H9 (cell line): ENCODE results near the gene DCP1A. TPM values are rescaled to one million over a fixed set of nuclear protein-coding genes. Genes with fewer than 3 reads are reported as not detected.
"Not testable (repeated sequence)": the region's sequence is repeated elsewhere in the genome, so short reads cannot be mapped to it uniquely, and the experiment has no call there.

Experiments
- DNase-seq: peaks from one replicate; pipeline ENCODE4 v3.0.0-alpha.2; 2017
- H2AFZ ChIP-seq: one replicate; pipeline ENCODE4 v1.6.1; 2013; ENCODE audit warnings: mild to moderate bottlenecking, low read length, control low read depth, moderate library complexity
- H2AK5ac ChIP-seq: 2 replicates; pipeline ENCODE4 v1.6.1; 2013; ENCODE audit warnings: low read length, control low read depth, mixed read lengths; ENCODE audit not compliant: insufficient read length
- H2BK120ac ChIP-seq: one replicate; pipeline ENCODE4 v1.6.1; 2013; ENCODE audit warnings: low read depth, mild to moderate bottlenecking, low read length, control low read depth, inconsistent platforms; ENCODE audit not compliant: poor library complexity, severe bottlenecking
- H2BK12ac ChIP-seq: 2 replicates; pipeline ENCODE4 v1.6.1; 2013; ENCODE audit warnings: low read length, control low read depth, mixed read lengths, low read depth; ENCODE audit not compliant: insufficient read length
- H2BK15ac ChIP-seq: 2 replicates; pipeline ENCODE4 v1.6.1; 2013; ENCODE audit warnings: low read depth, low read length, control low read depth
- H2BK20ac ChIP-seq: one replicate; pipeline ENCODE4 v1.6.1; 2013; ENCODE audit warnings: low read depth, mild to moderate bottlenecking, low read length, control low read depth, inconsistent platforms; ENCODE audit not compliant: poor library complexity, severe bottlenecking
- H2BK5ac ChIP-seq: 2 replicates; pipeline ENCODE4 v1.6.1; 2013; ENCODE audit warnings: low read length, control low read depth, mixed read lengths; ENCODE audit not compliant: insufficient read length
- H3K14ac ChIP-seq: 2 replicates; pipeline ENCODE4 v1.6.1; 2013; ENCODE audit warnings: low read length, control low read depth; ENCODE audit not compliant: insufficient read depth
- H3K18ac ChIP-seq: 2 replicates; pipeline ENCODE4 v1.6.1; 2013; ENCODE audit warnings: low read depth, mild to moderate bottlenecking, mixed read lengths, low read length, control low read depth; ENCODE audit not compliant: insufficient read length
- H3K23ac ChIP-seq: 2 replicates; pipeline ENCODE4 v1.6.1; 2013; ENCODE audit warnings: low read length, control low read depth, mixed read lengths, low read depth; ENCODE audit not compliant: insufficient read length
- H3K23me2 ChIP-seq: 2 replicates; pipeline ENCODE4 v1.6.1; 2013; ENCODE audit warnings: low read depth, mild to moderate bottlenecking, mixed read lengths, low read length, control low read depth; ENCODE audit not compliant: insufficient read length, poor library complexity, severe bottlenecking
- H3K27ac ChIP-seq: 2 replicates; pipeline ENCODE4 v1.5.1; 2013; ENCODE audit warnings: low read length, control low read depth, mixed read lengths, low read depth; ENCODE audit not compliant: insufficient read length
- H3K27me3 ChIP-seq: 2 replicates; pipeline ENCODE4 v1.6.1; 2013; ENCODE audit warnings: low read length, control low read depth, inconsistent platforms; ENCODE audit not compliant: insufficient read depth
- H3K4ac ChIP-seq: 2 replicates; pipeline ENCODE4 v1.6.1; 2013; ENCODE audit warnings: low read depth, mild to moderate bottlenecking, control low read depth, inconsistent platforms, low read length, moderate library complexity
- H3K4me1 ChIP-seq: 2 replicates; pipeline ENCODE4 v1.6.1; 2013; ENCODE audit warnings: low read length, control low read depth, inconsistent platforms; ENCODE audit not compliant: insufficient read depth
- H3K4me2 ChIP-seq: 2 replicates; pipeline ENCODE4 v1.6.1; 2013; ENCODE audit warnings: low read length, control low read depth, mixed read lengths; ENCODE audit not compliant: insufficient read length, insufficient read depth
- H3K56ac ChIP-seq: 2 replicates; pipeline ENCODE4 v1.6.1; 2013; ENCODE audit warnings: low read depth, mild to moderate bottlenecking, mixed read lengths, low read length, control low read depth; ENCODE audit not compliant: insufficient read length
- H3K79me1 ChIP-seq: 2 replicates; pipeline ENCODE4 v1.6.1; 2013; ENCODE audit warnings: low read depth, mild to moderate bottlenecking, moderate library complexity, low read length, control low read depth, inconsistent platforms; ENCODE audit not compliant: insufficient read depth, poor library complexity, severe bottlenecking
- H3K79me2 ChIP-seq: 2 replicates; pipeline ENCODE4 v1.6.1; 2013; ENCODE audit warnings: low read length, control low read depth, inconsistent platforms; ENCODE audit not compliant: insufficient read depth
- H3K9ac ChIP-seq: 2 replicates; pipeline ENCODE4 v1.6.1; 2013; ENCODE audit warnings: low read length, control low read depth, mixed read lengths; ENCODE audit not compliant: insufficient read length; ENCODE audit errors: extremely low read depth
- H3K9me3 ChIP-seq: one replicate; pipeline ENCODE4 v1.6.1; 2013; ENCODE audit warnings: low read depth, low read length, inconsistent platforms; ENCODE audit not compliant: control insufficient read depth
- H3T11ph ChIP-seq: one replicate; pipeline ENCODE4 v1.6.1; 2013; ENCODE audit warnings: mild to moderate bottlenecking, low read length, control low read depth, inconsistent platforms
- H4K20me1 ChIP-seq: one replicate; pipeline ENCODE4 v1.6.1; 2013; ENCODE audit not compliant: control insufficient read depth, insufficient read length, insufficient read depth
- H4K5ac ChIP-seq: 2 replicates; pipeline ENCODE4 v1.6.1; 2013; ENCODE audit warnings: low read depth, mild to moderate bottlenecking, mixed read lengths, low read length, control low read depth; ENCODE audit not compliant: insufficient read length
- H4K8ac ChIP-seq: replicated peaks from 2 replicates; pipeline ENCODE4 v1.6.1; 2013; ENCODE audit warnings: low read length, control low read depth, mixed read lengths, low read depth; ENCODE audit not compliant: insufficient read length
- H4K91ac ChIP-seq: 2 replicates; pipeline ENCODE4 v1.6.1; 2013; ENCODE audit warnings: low read depth, mild to moderate bottlenecking, moderate library complexity, mixed read lengths, low read length, control low read depth; ENCODE audit not compliant: insufficient read length
- H3K27ac Mint-ChIP-seq, 3 experiments: 2 replicates in 2 of 3; 3 replicates in 1 of 3; pipeline ENCODE4 v1.8.0; 2020 to 2021; ENCODE audit warnings: mixed read lengths in 3 of 3, mild to moderate bottlenecking in 1 of 3, moderate library complexity in 1 of 3
- H3K27me3 Mint-ChIP-seq: 2 replicates; pipeline ENCODE4 v1.8.0; 2021; ENCODE audit warnings: low read depth, mild to moderate bottlenecking, moderate library complexity, mixed read lengths
- H3K36me3 Mint-ChIP-seq, 3 experiments: 2 replicates in 2 of 3; 3 replicates in 1 of 3; pipeline ENCODE4 v1.8.0; 2020 to 2021; ENCODE audit warnings: low read depth in 3 of 3, mixed read lengths in 3 of 3; ENCODE audit not compliant: insufficient read depth in 1 of 3
- H3K4me1 Mint-ChIP-seq, 2 experiments: 2 replicates each; pipeline ENCODE4 v1.8.0; 2020; ENCODE audit warnings: mixed read lengths in 2 of 2
- H3K4me3 Mint-ChIP-seq, 2 experiments: 2 replicates in 1 of 2; 3 replicates in 1 of 2; pipeline ENCODE4 v1.8.0; 2020 to 2021; ENCODE audit warnings: mild to moderate bottlenecking in 2 of 2, mixed read lengths in 2 of 2, moderate library complexity in 1 of 2
- H3K9me3 Mint-ChIP-seq, 2 experiments: 2 replicates in 1 of 2; 3 replicates in 1 of 2; pipeline ENCODE4 v1.8.0; 2020; ENCODE audit warnings: mild to moderate bottlenecking in 2 of 2, mixed read lengths in 2 of 2, moderate library complexity in 1 of 2
- WGBS: extraction: QIAGEN DNeasy Blood & Tissue Kit; methylation state at CpG from one replicate; pipeline ENCODE4 v1.1.7; 2013; ENCODE audit warnings: missing lambda C conversion rate, low lambda C conversion rate, mixed read lengths; ENCODE audit not compliant: insufficient read length; ENCODE audit errors: extremely low coverage; 5-methylcytosine and 5-hydroxymethylcytosine counted together
- total RNA-seq: library from RNA; stranded (reverse); gene quantifications from 2 replicates; pipeline ENCODE4 v1.2.1, GENCODE V29; 2021
- TF ChIP-seq, protein P1 (sequence below): fragments of 200-600 bp; sonication (generic); conservative IDR thresholded peaks from 3 replicates; pipeline ENCODE4 v1.8.0; 2021; ENCODE audit warnings: antibody characterized with exemption, mild to moderate bottlenecking

The DCP1A gene
- total RNA-seq, 1 experiment from 2014 or later, result 17.8 TPM

GRCh38 chr3:53253707-53254508 is 93.4 kb downstream of the DCP1A start:
- Mint-ChIP-seq H3K4me1 (peaks cover 51 to 64% of the 10 kb centered on the region in 2 experiments), H3K4me3 (peak overlapping the region; percentile 92 to 96)
- no CpG with 5 or more reads among the region's 7 CpGs for WGBS

DNA sequence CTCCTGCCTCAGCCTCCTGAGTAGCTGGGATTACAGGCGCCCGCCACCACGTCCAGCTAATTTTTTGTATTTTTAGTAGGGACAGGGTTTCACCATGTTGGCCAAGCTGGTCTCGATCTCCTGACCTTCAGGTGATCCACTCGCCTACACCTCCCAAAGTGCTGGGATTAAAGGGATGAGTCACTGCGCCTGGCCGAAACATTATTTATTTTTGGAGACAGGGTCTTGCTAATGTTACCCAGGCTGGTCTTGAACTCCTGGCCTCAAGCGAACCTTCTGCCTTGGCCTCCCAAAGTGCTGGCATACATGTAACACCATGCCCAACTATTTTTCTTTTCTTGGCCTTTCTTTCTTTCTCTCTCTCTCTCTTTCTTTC is 94.4 kb downstream of the DCP1A start:
- not testable (repeated sequence) for H3K79me1 ChIP-seq, H3K14ac ChIP-seq, H2BK15ac ChIP-seq, H3K27me3 Mint-ChIP-seq, H2BK120ac ChIP-seq, H3K9ac ChIP-seq, H4K8ac ChIP-seq, H2BK20ac ChIP-seq, H3T11ph ChIP-seq, H2BK12ac ChIP-seq, H4K5ac ChIP-seq, H3K27me3 ChIP-seq, DNase-seq, H3K9me3 ChIP-seq, H4K20me1 ChIP-seq, H3K56ac ChIP-seq, H2AFZ ChIP-seq, H3K4ac ChIP-seq, H3K18ac ChIP-seq, H4K91ac ChIP-seq, H3K9me3 Mint-ChIP-seq, H3K23ac ChIP-seq, H2BK5ac ChIP-seq, H2AK5ac ChIP-seq
- Histone ChIP-seq H3K27ac (peak overlapping the region; percentile 77), H3K79me2 (peaks cover 72% of the 10 kb centered on the region), H3K4me1 (peaks cover 18% of the 10 kb centered on the region; the same call in 1 of the 2 replicates), H3K4me2 (peak overlapping the region; percentile 92), H3K23me2 (peaks cover 14% of the 10 kb centered on the region)
- H3K4me1 Mint-ChIP-seq, result peaks cover 48 to 61% of the 10 kb centered on the region in 2 experiments
- no CpG with 5 or more reads among the region's 8 CpGs for whole genome bisulfite sequencing
- peaks cover 25 to 29% (median 26%) of the 10 kb centered on the region in 3 experiments for H3K36me3 Mint-ChIP-seq
- H3K27ac Mint-ChIP-seq, result peak overlapping the region; percentile 92 to 98 (median 97); a peak in 6 of 7 replicates
- H3K4me3 Mint-ChIP-seq, result peak overlapping the region; percentile 92 to 96

More at GRCh38 chr3:53253707-53254508, 93.4 kb downstream of the DCP1A start:
- H3K23ac ChIP-seq, result no peak overlapping the region
- no peaks in the 10 kb centered on the region for H3K9me3 ChIP-seq
- no peak overlapping the region for H3K4ac ChIP-seq
- H3K27ac ChIP-seq, result peak overlapping the region; percentile 5
- H3K27me3 ChIP-seq, result no peaks in the 10 kb centered on the region
- H3K79me2 ChIP-seq, result peaks cover 64% of the 10 kb centered on the region
- H2BK20ac ChIP-seq, result no peak overlapping the region
- Mint-ChIP-seq H3K36me3 (peaks cover 21 to 26% (median 24%) of the 10 kb centered on the region in 3 experiments), H3K27me3 (peaks cover 2% of the 10 kb centered on the region), H3K9me3 (no peaks in the 10 kb centered on the region), H3K27ac (peak overlapping the region; percentile 73 to 98 (median 80); a peak in 5 of 7 replicates)
- H2BK15ac ChIP-seq, result no peak overlapping the region
- no peak overlapping the region for H3K18ac ChIP-seq
- no peak overlapping the region for H4K8ac ChIP-seq
- DNase-seq, result no peak
- peak overlapping the region; percentile 92 for H3K4me2 ChIP-seq
- no peak overlapping the region for H2BK12ac ChIP-seq
- H3K79me1 ChIP-seq, result peaks cover 2% of the 10 kb centered on the region
- H4K5ac ChIP-seq, result no peak overlapping the region
- no peak overlapping the region for H3K56ac ChIP-seq
- H4K20me1 ChIP-seq, result no peaks in the 10 kb centered on the region
- no peak overlapping the region for H3T11ph ChIP-seq
- H2AK5ac ChIP-seq, result no peak overlapping the region
- H3K9ac ChIP-seq, result peak overlapping the region; percentile 71
- H4K91ac ChIP-seq, result no peak overlapping the region
- no peak overlapping the region for H3K14ac ChIP-seq
- no peak overlapping the region for H2BK120ac ChIP-seq
- H2AFZ ChIP-seq, result no peak overlapping the region
- TF ChIP-seq, protein P1, sequence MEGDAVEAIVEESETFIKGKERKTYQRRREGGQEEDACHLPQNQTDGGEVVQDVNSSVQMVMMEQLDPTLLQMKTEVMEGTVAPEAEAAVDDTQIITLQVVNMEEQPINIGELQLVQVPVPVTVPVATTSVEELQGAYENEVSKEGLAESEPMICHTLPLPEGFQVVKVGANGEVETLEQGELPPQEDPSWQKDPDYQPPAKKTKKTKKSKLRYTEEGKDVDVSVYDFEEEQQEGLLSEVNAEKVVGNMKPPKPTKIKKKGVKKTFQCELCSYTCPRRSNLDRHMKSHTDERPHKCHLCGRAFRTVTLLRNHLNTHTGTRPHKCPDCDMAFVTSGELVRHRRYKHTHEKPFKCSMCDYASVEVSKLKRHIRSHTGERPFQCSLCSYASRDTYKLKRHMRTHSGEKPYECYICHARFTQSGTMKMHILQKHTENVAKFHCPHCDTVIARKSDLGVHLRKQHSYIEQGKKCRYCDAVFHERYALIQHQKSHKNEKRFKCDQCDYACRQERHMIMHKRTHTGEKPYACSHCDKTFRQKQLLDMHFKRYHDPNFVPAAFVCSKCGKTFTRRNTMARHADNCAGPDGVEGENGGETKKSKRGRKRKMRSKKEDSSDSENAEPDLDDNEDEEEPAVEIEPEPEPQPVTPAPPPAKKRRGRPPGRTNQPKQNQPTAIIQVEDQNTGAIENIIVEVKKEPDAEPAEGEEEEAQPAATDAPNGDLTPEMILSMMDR, result no peak
- peaks cover 14% of the 10 kb centered on the region for H3K23me2 ChIP-seq
- H3K4me1 ChIP-seq, result peaks cover 17% of the 10 kb centered on the region; the same call in 1 of the 2 replicates
- H2BK5ac ChIP-seq, result no peak overlapping the region
